SK-N-SH (cell line): ENCODE data around the gene MAPKAP1. TPM values are rescaled to one million over a fixed set of nuclear protein-coding genes. Genes with fewer than 3 reads are reported as not detected.

ENCODE experiments used
- CTCF ChIA-PET: fragments of 300-600, 350-600 bp; formaldehyde crosslinking; extraction: SDS; loops from one replicate; lab custom pipeline; 2021; lab: Yijun Ruan, JAX
- POLR2A ChIA-PET: fragments of 350-600 bp; sonication (Branson Sonifier 250); formaldehyde crosslinking; extraction: SDS; loops from one replicate; lab custom pipeline; 2020; ENCODE audit warnings: antibody characterized with exemption, inconsistent platforms; lab: Yijun Ruan, JAX
- DNase-seq: peaks from one replicate; pipeline ENCODE4 v3.0.0; 2012
- H2AFZ ChIP-seq: fragments of 200-600 bp; sonication (generic); 2 replicates; pipeline ENCODE4 v1.8.1; 2016; ENCODE audit warnings: antibody characterized with exemption, mild to moderate bottlenecking, low read depth
- H3F3A ChIP-seq: fragments of 200-600 bp; sonication (generic); replicated peaks from 2 replicates; pipeline ENCODE3; 2016; ENCODE audit warnings: antibody characterized with exemption, mild to moderate bottlenecking; ENCODE audit not compliant: insufficient read depth
- H3K27ac ChIP-seq, 2 experiments: fragments of 200-500 bp in 1 of 2; fragments of 200-600 bp in 1 of 2; sonication (Bioruptor generic) in 1 of 2; sonication (generic), shearing (Covaris generic) in 1 of 2; 2 replicates each; pipeline versions ENCODE4 v1.5.1 to v1.6.1; 2014 to 2016; ENCODE audit warnings: low read depth in 2 of 2, inconsistent platforms in 1 of 2, low read length in 1 of 2, mild to moderate bottlenecking in 1 of 2, mixed read lengths in 1 of 2
- H3K27me3 ChIP-seq: fragments of 200-600 bp; sonication (generic), shearing (Covaris generic); 2 replicates; pipeline ENCODE4 v1.6.1; 2016; ENCODE audit warnings: mixed run types; ENCODE audit not compliant: insufficient read depth
- H3K36me3 ChIP-seq, 2 experiments: fragments of 200-500 bp in 1 of 2; fragments of 200-600 bp in 1 of 2; sonication (Bioruptor generic) in 1 of 2; sonication (generic) in 1 of 2; replicated peaks in 1 of 2; 2 replicates each; pipeline versions ENCODE3 to v1.5.1; 2014 to 2016; ENCODE audit warnings: low read length in 1 of 2, mild to moderate bottlenecking in 1 of 2; ENCODE audit not compliant: insufficient read depth in 2 of 2, control insufficient read depth in 1 of 2
- H3K4me1 ChIP-seq, 2 experiments: fragments of 200-500 bp in 1 of 2; fragments of 200-600 bp in 1 of 2; sonication (Bioruptor generic) in 1 of 2; sonication (generic), shearing (Covaris generic) in 1 of 2; 2 replicates each; pipeline versions ENCODE4 v1.5.1 to v1.6.1; 2014 to 2016; ENCODE audit warnings: low read depth in 1 of 2, low read length in 1 of 2, mixed run types in 1 of 2; ENCODE audit not compliant: insufficient read depth in 2 of 2, control insufficient read depth in 1 of 2
- H3K4me2 ChIP-seq: fragments of 200-600 bp; sonication (generic), shearing (Covaris generic); 2 replicates; pipeline ENCODE4 v1.6.1; 2017; ENCODE audit warnings: mixed run types
- H3K4me3 ChIP-seq, 2 experiments: fragments of 200-500 bp in 1 of 2; fragments of 200-600 bp in 1 of 2; sonication (Bioruptor generic) in 1 of 2; sonication (generic), shearing (Covaris generic) in 1 of 2; 2 replicates each; pipeline versions ENCODE4 v1.5.1 to v1.8.1; 2014 to 2016; ENCODE audit warnings: low read depth in 2 of 2, inconsistent platforms in 1 of 2, low read length in 1 of 2, mild to moderate bottlenecking in 1 of 2, mixed read lengths in 1 of 2, moderate library complexity in 1 of 2
- H3K79me2 ChIP-seq: fragments of 200-600 bp; sonication (generic); 2 replicates; pipeline ENCODE4 v1.8.1; 2017; ENCODE audit warnings: mild to moderate bottlenecking; ENCODE audit not compliant: insufficient read depth
- H3K9ac ChIP-seq: fragments of 200-600 bp; sonication (generic); 2 replicates; pipeline ENCODE4 v1.6.1; 2017; ENCODE audit warnings: mixed run types
- H3K9me2 ChIP-seq: fragments of 200-600 bp; sonication (generic); 2 replicates; pipeline ENCODE4 v1.6.1; 2017; ENCODE audit warnings: mixed run types
- H3K9me3 ChIP-seq: fragments of 200-600 bp; sonication (generic); 2 replicates; pipeline ENCODE4 v1.6.1; 2017; ENCODE audit warnings: mixed run types, mild to moderate bottlenecking, moderate library complexity
- H4K20me1 ChIP-seq: fragments of 200-600 bp; sonication (generic); 2 replicates; pipeline ENCODE4 v1.6.1; 2017; ENCODE audit warnings: mild to moderate bottlenecking, mixed run types; ENCODE audit not compliant: insufficient read depth
- CHD2 ChIP-seq: fragments of 150-350 bp; IDR thresholded peaks from 2 replicates; pipeline ENCODE4 v1.6.1; 2018; ENCODE audit warnings: low read length; ENCODE audit not compliant: partially characterized antibody
- ELF1 ChIP-seq: IDR thresholded peaks from 2 replicates; pipeline ENCODE4 v1.4.0; 2012
- EZH2phosphoT487 ChIP-seq: fragments of 200-600 bp; sonication (generic); IDR thresholded peaks from 2 replicates; pipeline ENCODE4 v1.6.1; 2017; ENCODE audit warnings: low read depth, mixed run types, mild to moderate bottlenecking, antibody characterized with exemption, moderate library complexity, borderline replicate concordance
- FOSL2 ChIP-seq: IDR thresholded peaks from 2 replicates; pipeline ENCODE4 v1.4.0; 2012; ENCODE audit warnings: low read depth, mild to moderate bottlenecking, moderate library complexity, borderline replicate concordance
- FOXM1 ChIP-seq: IDR thresholded peaks from 2 replicates; pipeline ENCODE4 v1.4.0; 2012; ENCODE audit warnings: low read depth, mild to moderate bottlenecking
- GABPA ChIP-seq: IDR thresholded peaks from 2 replicates; pipeline ENCODE4 v1.4.0; 2012; ENCODE audit warnings: low read depth, mild to moderate bottlenecking
- GATA2 ChIP-seq: sonication (generic); formaldehyde crosslinking; IDR thresholded peaks from 2 replicates; pipeline ENCODE4 v1.5.0; 2020; ENCODE audit warnings: mild to moderate bottlenecking, missing genetic modification reagents
- JUND ChIP-seq: IDR thresholded peaks from 2 replicates; pipeline ENCODE4 v1.4.0; 2012
- MEF2A ChIP-seq: IDR thresholded peaks from 2 replicates; pipeline ENCODE4 v1.4.0; 2012; ENCODE audit warnings: low read depth, borderline replicate concordance
- MXI1 ChIP-seq: IDR thresholded peaks from 2 replicates; pipeline ENCODE4 v1.6.1; 2012; ENCODE audit warnings: mild to moderate bottlenecking, low read depth, low read length, improper control_type of control experiment
- NRF1 ChIP-seq: IDR thresholded peaks from 2 replicates; pipeline ENCODE4 v1.6.1; 2012; ENCODE audit warnings: low read depth, mild to moderate bottlenecking, low read length
- POLR2AphosphoS5 ChIP-seq: IDR thresholded peaks from 2 replicates; pipeline ENCODE4 v1.6.1; 2012; ENCODE audit warnings: low read depth, low read length
- RCOR1 ChIP-seq: fragments of 150-350 bp; IDR thresholded peaks from 2 replicates; pipeline ENCODE4 v1.6.1; 2017; ENCODE audit warnings: antibody characterized with exemption, low read length
- RXRA ChIP-seq: IDR thresholded peaks from 2 replicates; pipeline ENCODE4 v1.4.0; 2012; ENCODE audit warnings: low read depth, mild to moderate bottlenecking, borderline replicate concordance
- SMC3 ChIP-seq: IDR thresholded peaks from 2 replicates; pipeline ENCODE4 v1.6.1; 2012; ENCODE audit warnings: low read depth, low read length, improper control_type of control experiment
- TAF1 ChIP-seq: IDR thresholded peaks from 2 replicates; pipeline ENCODE4 v1.6.1; 2012; ENCODE audit warnings: low read depth, mild to moderate bottlenecking, low read length, moderate library complexity, borderline replicate concordance
- YY1 ChIP-seq: IDR thresholded peaks from 2 replicates; pipeline ENCODE4 v1.4.0; 2012; ENCODE audit warnings: low read depth, mild to moderate bottlenecking
- WGBS: methylation state at CpG from one replicate; pipeline ENCODE4 v1.1.6; 2017; ENCODE audit warnings: low lambda C conversion rate; 5-methylcytosine and 5-hydroxymethylcytosine counted together
- polyA plus RNA-seq, 3 experiments: library from polyadenylated mRNA; depleted of rRNA; stranded (reverse); fragments of >200 nt; gene quantifications; 2 replicates each; pipeline ENCODE4 v1.2.3, GENCODE V29; 2012
- TF ChIP-seq, protein P1 (sequence below): fragments of 200-600 bp; sonication (generic); IDR thresholded peaks from 2 replicates; pipeline ENCODE4 v1.6.1; 2017; ENCODE audit warnings: antibody characterized with exemption, mild to moderate bottlenecking, moderate library complexity
- TF ChIP-seq, protein P2 (sequence below): IDR thresholded peaks from 2 replicates; pipeline ENCODE4 v1.6.1; 2012; ENCODE audit warnings: mild to moderate bottlenecking, low read depth, low read length, moderate library complexity

The MAPKAP1 gene
- polyA plus RNA-seq, 1 of the 3 experiments (the other 2 are of a cell fraction): 117 TPM

DNA sequence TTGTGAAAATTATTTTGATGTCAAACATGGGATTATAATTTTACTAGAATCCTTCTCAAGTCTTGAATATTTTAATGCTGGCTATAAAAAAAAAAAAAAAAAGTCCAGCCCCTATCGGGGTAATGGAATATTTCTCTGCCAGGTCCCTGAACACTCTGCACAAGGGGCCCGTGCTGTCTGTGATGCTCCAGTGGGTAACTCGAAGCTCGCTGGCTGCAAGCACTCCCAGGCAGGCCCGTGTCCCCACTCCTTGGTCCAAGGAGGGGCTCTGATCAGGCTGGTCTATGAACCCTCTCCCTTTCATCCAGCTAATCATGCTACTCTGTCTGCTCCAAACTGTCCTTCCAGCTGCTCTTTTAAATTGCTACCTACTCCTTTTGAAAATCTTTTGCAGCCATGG lies 264.6 kb downstream of the MAPKAP1 start:
- peaks cover 0 to 12% of the 10 kb centered on the region in 2 experiments; a peak in 1 of 4 replicates for H3K4me1 ChIP-seq
- H3K9ac ChIP-seq: no peak overlapping the region
- CTCF ChIA-PET: interaction anchor here (1.4 kb wide), 1 partner anchor 35 kb away, joined by 3 read pairs; no protein-coding TSS in a partner anchor
- TF ChIP-seq YY1: no peak
- no peak for TF ChIP-seq JUND
- TF ChIP-seq, protein P1, sequence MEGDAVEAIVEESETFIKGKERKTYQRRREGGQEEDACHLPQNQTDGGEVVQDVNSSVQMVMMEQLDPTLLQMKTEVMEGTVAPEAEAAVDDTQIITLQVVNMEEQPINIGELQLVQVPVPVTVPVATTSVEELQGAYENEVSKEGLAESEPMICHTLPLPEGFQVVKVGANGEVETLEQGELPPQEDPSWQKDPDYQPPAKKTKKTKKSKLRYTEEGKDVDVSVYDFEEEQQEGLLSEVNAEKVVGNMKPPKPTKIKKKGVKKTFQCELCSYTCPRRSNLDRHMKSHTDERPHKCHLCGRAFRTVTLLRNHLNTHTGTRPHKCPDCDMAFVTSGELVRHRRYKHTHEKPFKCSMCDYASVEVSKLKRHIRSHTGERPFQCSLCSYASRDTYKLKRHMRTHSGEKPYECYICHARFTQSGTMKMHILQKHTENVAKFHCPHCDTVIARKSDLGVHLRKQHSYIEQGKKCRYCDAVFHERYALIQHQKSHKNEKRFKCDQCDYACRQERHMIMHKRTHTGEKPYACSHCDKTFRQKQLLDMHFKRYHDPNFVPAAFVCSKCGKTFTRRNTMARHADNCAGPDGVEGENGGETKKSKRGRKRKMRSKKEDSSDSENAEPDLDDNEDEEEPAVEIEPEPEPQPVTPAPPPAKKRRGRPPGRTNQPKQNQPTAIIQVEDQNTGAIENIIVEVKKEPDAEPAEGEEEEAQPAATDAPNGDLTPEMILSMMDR: no peak
- TF ChIP-seq ELF1: no peak
- no peak for TF ChIP-seq NRF1
- TF ChIP-seq SMC3: no peak
- no peak for TF ChIP-seq TAF1
- TF ChIP-seq POLR2AphosphoS5: no peak
- no peak for TF ChIP-seq EZH2phosphoT487
- TF ChIP-seq RCOR1: no peak
- TF ChIP-seq FOXM1: no peak
- TF ChIP-seq, protein P2, sequence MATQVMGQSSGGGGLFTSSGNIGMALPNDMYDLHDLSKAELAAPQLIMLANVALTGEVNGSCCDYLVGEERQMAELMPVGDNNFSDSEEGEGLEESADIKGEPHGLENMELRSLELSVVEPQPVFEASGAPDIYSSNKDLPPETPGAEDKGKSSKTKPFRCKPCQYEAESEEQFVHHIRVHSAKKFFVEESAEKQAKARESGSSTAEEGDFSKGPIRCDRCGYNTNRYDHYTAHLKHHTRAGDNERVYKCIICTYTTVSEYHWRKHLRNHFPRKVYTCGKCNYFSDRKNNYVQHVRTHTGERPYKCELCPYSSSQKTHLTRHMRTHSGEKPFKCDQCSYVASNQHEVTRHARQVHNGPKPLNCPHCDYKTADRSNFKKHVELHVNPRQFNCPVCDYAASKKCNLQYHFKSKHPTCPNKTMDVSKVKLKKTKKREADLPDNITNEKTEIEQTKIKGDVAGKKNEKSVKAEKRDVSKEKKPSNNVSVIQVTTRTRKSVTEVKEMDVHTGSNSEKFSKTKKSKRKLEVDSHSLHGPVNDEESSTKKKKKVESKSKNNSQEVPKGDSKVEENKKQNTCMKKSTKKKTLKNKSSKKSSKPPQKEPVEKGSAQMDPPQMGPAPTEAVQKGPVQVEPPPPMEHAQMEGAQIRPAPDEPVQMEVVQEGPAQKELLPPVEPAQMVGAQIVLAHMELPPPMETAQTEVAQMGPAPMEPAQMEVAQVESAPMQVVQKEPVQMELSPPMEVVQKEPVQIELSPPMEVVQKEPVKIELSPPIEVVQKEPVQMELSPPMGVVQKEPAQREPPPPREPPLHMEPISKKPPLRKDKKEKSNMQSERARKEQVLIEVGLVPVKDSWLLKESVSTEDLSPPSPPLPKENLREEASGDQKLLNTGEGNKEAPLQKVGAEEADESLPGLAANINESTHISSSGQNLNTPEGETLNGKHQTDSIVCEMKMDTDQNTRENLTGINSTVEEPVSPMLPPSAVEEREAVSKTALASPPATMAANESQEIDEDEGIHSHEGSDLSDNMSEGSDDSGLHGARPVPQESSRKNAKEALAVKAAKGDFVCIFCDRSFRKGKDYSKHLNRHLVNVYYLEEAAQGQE: no peak
- no peak for TF ChIP-seq RXRA
- TF ChIP-seq GABPA: no peak
- no peak for TF ChIP-seq MEF2A
- TF ChIP-seq MXI1: no peak
- TF ChIP-seq CHD2: no peak
- no peak for TF ChIP-seq FOSL2
- no peak for TF ChIP-seq GATA2 (CRISPR knock-in tag)
- no peaks in the 10 kb centered on the region for H3K27me3 ChIP-seq
- no peak overlapping the region for H2AFZ ChIP-seq
- no peak for DNase-seq
- H3K79me2 ChIP-seq: no peaks in the 10 kb centered on the region
- peaks cover 7 to 45% of the 10 kb centered on the region in 2 experiments for H3K36me3 ChIP-seq
- H3K4me3 ChIP-seq: no peak overlapping the region
- H3K9me2 ChIP-seq: no peaks in the 10 kb centered on the region
- H4K20me1 ChIP-seq: 0 out of 2 replicates have a peak, but pooled peaks cover 5% of the 10 kb centered on the region
- POLR2A ChIA-PET: no interaction called here
- no peak overlapping the region for H3K4me2 ChIP-seq
- no peak overlapping the region for H3K27ac ChIP-seq
- WGBS: 90% methylated on average over 5 of the region's 5 CpGs
- no peaks in the 10 kb centered on the region for H3K9me3 ChIP-seq
- no peaks in the 10 kb centered on the region for H3F3A ChIP-seq
